Measurements from ENCODE around the gene NEU4.

The NEU4 gene

DNA sequence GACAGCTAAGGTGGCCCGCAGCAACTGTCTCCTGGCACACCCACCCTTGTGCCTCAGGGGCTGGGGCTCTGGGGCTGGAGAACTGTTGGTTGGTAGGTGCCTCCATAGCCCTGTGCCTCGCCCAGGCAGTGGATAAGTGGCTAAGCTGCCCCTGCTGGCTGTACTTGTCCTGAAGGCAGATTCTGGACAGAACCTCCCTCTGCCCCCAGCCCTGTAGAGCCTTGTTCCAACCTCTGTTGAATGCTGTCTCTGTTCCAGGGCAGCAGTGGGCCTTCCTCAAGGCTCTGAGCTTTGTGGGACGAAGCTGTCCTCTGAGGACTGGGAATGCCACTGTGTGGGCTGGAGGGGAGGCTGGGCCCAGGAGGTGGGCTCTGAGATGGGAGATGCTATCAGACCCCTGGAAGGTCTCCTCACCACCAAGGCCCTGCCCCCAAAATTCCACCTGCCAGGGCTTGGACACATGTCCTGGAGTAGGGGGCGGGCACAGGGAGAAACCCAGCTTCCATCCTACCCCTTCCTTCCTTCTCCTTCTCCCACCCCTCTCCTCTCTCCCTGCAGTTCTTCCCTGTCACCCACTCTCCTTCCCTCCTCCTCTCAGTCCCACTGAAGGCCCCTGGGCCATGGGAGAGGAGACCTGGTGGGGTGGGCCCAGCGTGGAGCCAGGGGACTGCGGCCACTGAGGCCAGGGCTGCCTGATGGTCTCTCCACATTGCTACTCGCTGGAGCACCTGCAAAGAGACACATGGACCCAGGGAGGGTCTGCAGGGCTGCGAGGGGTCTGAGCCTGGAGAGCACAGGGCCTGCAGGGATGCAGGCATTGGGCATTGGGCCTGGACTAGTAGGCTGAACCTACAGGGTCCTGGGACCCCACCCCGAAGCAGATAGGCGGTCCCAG, 51.4 kb downstream of the NEU4 start:
- FAIRE-seq (peak; percentile 8), DNase-seq (ENCODE audit: insufficient read length, low spot score) (no peak)

DNA sequence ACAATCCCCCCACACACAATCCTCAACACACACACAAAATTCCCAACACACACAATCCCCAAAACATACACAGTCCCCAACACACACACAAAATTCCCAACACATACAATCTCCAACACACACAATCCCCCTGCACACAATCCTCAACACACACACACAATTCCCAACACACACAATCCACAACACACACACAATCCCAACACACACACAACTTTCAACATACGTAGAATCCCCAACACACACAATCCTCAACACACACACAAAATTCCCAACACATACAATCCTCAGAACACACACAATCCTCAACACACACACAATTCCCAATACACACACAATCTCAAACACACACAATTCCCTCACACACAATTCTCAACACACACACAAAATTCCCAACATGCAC, 52.3 kb downstream of the NEU4 start:
- no peak for DNase-seq (ENCODE audit: insufficient read length, low spot score)
- FAIRE-seq, result peak; percentile 90

DNA sequence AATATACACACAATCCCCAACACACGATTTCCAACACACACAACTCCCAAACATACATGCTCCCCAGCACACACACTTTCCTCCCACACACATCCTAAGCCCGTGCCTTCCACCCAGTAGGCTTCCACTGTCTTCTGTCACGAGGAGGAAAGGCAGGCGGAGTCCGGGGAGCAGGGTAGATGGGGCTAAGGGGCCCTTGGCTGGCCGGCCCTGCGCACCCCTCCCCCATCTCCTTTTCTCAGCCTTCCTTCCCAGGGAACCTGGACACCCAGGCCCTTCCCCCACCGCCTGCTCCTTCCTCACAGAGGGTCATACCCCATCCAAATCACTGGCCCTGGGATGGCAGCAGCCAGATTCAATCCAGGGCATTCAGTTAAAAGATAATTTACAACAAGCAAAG, 53.1 kb downstream of the NEU4 start:
- FAIRE-seq (no peak), DNase-seq (ENCODE audit: insufficient read length, low spot score) (no peak)

DNA sequence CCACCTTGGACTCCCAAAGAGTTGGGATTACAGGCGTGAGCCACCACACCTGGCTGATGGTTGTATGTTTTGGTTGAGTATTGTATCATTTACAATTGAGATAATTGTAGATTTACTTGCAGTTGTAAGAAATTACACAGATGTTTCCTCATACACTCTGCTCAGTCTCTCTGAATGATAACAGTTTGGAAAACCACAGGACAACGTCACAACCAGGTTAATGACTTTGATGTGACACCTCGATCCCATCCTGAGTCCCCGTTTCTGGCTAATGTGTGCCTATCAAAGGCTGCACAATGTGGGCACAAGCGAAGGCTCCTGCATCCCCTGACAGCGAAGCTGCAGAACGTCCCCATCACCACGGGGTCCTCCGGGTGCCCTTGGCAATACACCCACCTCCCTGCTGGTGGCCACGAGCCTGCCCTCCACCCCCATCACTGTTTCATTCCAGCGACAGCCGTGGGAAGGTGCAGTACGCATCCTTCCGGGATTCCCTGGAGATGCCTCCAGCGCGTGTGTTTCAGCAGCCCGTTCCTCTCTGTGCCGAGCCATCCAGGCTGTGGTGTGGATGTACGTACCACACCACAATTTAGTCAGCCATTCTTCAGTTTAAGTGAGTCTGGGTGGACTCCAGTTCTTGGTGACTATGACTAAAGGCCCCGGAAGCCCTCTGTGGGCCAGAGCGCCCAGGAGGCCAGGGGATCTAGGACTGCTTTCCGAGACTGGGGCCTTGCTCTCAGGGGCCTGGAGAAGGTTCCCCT, 54.0 kb downstream of the NEU4 start:
- DNase-seq (ENCODE audit: insufficient read length, low spot score) (no peak), FAIRE-seq (peak; percentile 67)

DNA sequence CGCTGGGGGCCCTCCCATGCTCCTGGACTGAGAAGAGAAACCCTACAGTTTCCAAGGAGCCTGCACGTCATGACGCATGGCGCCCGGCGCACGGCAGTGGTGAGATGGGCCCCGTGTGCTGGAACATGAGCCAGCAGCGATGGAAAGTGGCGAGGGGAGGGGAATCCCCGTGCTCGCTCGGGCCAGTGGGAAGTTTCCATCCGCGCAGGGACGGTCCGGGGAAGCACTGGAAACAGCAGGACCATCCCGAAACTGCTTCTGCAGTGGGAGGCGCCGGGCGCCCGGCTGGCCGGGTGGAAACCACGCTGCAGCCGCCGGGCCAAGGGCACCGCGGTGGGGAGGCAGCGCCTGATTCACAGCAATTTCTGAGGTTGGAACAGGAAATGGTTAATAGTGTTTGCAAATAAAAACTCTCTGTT, 54.6 kb downstream of the NEU4 start:
- no peak for DNase-seq (ENCODE audit: insufficient read length, low spot score)
- peak; percentile 85 for FAIRE-seq

DNA sequence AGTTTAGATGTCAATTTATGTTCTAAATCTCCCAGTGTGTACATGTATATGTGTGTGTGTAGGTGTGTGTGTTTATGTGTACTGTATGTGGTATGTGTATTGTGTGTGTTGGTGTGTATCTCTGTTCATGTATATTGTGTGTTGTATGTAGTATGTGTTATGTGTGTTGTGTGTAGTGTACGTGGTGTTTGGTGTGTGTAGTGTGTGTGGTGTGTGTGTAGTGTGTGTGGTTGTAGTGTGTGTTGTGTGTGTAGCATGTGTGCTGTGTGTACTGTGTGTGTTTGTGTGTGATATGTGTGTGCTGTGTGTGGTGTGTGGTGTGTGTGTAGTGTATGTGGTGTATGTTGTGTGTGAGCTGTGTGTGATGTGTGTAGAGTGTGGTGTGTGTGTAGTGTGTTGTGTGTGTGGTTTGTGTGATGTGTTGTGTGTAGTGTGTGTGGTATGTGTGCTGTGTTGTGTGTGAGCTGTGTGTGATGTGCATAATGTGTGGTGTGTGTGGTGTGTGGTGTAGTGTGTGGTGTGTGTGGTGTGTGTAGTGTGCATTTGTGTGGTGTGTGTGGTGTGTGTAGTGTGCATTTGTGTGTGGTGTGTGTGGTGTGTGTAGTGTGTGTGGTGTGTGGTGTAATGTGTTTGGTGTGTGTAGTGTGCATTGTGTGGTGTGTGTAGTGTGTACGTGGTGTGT, 55.3 kb downstream of the NEU4 start:
- FAIRE-seq, result peak; percentile 71

DNA sequence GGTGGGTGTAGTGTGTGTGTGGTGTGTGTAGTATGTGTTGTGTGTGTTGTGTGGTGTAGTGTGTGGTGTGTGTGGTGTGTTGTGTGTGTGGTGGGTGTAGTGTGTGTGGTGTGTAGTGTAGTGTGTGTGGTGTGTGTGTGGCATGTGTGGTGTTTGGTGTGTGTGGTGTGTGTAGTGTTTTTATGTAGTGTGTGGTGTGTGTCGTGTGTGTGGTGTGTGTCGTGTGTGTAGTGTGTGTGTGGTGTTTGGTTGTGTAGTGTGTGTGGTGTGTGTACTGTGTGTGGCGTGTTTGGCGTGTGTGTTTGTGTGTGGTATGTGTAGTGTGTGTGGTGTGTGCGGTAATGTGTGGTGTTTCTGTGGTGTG, 55.8 kb downstream of the NEU4 start:
- peak; percentile 37 for FAIRE-seq

More for the DNA sequence above, 55.3 kb downstream of the NEU4 start:
- no peak for DNase-seq (ENCODE audit: insufficient read length, low spot score)

DNA sequence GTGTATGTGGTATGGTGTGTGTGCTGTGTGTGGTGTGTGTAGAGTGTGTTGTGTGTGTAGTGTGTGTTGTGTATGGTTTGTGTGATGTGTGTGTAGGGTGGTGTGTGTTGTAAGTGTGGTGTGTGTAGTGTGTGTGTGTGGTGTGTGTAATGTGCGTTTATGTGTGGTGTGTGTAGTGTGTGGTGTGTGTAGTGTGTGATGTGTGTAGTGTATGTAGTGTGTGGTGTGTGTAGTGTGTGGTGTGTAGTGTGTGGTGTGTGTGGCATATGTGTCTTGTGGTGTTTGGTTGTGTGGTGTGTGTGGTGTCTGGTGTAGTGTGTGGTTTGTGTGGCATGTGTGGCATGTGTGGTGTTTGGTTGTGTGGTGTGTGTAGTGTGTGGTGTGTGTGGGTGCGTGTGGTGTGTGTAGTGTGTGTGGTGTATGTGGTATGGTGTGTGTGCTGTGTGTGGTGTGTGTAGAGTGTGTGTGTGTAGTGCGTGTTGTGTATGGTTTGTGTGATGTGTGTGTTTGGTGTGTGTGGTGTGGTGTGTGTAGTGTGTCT, 56.5 kb downstream of the NEU4 start:
- FAIRE-seq, result no peak
- DNase-seq (ENCODE audit: insufficient read length, low spot score), result no peak

More for the DNA sequence above, 55.8 kb downstream of the NEU4 start:
- DNase-seq (ENCODE audit: insufficient read length, low spot score), result no peak

DNA sequence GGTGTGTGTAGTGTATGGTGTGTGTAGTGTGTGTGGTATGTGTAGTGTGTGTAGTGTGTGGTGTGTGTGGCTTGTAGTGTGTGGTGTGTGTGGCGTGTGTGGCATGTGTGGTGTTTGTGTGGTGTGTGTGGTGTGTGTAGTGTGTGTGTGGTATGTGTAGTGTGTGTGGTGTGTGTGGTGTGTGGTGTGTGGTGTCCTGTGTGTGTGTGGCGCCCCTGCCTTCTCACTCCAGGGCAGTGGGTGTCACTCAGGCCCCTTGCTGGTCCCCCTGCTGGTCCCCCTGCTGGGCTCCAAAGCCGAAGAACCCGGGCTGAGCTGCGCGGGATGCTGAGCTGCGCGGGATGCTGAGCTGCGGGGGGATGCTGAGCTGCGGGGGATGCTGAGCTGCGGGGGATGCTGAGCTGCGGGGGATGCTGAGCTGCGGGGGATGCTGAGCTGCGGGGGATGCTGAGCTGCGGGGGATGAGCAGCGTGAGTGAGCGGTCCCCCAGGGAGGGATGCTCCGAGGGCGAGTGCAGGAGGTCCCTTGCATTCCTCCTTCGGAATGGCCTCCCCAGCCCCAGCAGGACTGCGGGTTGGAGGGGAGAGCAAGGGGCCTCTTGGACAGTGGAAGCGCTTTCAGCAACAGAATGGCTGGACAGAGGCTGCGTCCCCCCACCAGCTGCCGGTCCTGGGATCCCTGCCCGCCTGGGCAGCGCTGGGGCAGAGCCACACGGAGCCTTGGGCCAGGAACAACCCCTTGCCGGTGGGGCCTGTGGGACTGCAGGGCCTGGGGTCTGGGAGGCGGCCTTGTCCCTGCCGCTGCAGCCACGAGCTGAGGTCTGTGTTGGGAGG, 57.2 kb downstream of the NEU4 start:
- FAIRE-seq (no peak), DNase-seq (ENCODE audit: insufficient read length, low spot score) (no peak)
